ENCODE results near the gene GAGE13. TPM values are rescaled to one million over a fixed set of nuclear protein-coding genes. Genes with fewer than 3 reads are reported as not detected.
"Not testable (repeated sequence)": the region's sequence is repeated elsewhere in the genome, so short reads cannot be mapped to it uniquely, and the experiment has no call there.

Gene GAGE13
- total and polyA plus RNA-seq, 2 of the 4 experiments (the other 2 are of a cell fraction) = not detected

GRCh38 chrX:49345402-49345801 lies 14.0 kb downstream of the GAGE13 start:
- POLR2A ChIA-PET (ENCODE audit: unreplicated experiment); H3K9ac ChIP-seq (ENCODE audit: low read depth, low read length); H4K20me1 ChIP-seq (ENCODE audit: insufficient read depth, low read length); BruUV-seq (replicated peaks); H3K14ac ChIP-seq (replicated peaks; ENCODE audit: low read depth, low read length); H2AK9ac ChIP-seq (replicated peaks; ENCODE audit: low read depth, low read length, poor library complexity); H3K9me1 ChIP-seq (ENCODE audit: insufficient read depth, low read length); H3K56ac ChIP-seq (ENCODE audit: extremely low read depth, insufficient read depth, low read length); dilution Hi-C loops (cut with HindIII; ENCODE audit: low sequenced_read_pairs, unreplicated experiment); CTCF ChIA-PET; H4K8ac ChIP-seq (ENCODE audit: low read depth in 2 of 2, low read length in 2 of 2); H3K4me1 ChIP-seq (ENCODE audit: control insufficient read depth, insufficient read depth, low read length); in situ Hi-C loops (cut with MboI; ENCODE audit: low sequenced_read_pairs); DNase-seq; intact Hi-C loops (cut with micrococcal nuclease); H3K27ac ChIP-seq (ENCODE audit: insufficient read depth, low read length); H2BK20ac ChIP-seq (ENCODE audit: low read depth, low read length); H3K27me3 ChIP-seq (ENCODE audit: control insufficient read depth, insufficient read depth, low read length); H2BK5ac ChIP-seq (ENCODE audit: low read depth, low read length, poor library complexity, severe bottlenecking); H4K91ac ChIP-seq (ENCODE audit: insufficient read depth, low read depth, low read length); H3K4ac ChIP-seq (ENCODE audit: low read depth, low read length); H3K79me1 ChIP-seq (ENCODE audit: low read depth in 1 of 2, low read length in 2 of 2); H3K4me2 ChIP-seq (ENCODE audit: low read depth, low read length); H3K18ac ChIP-seq (ENCODE audit: low read depth, low read length); ATAC-seq (ENCODE audit: low read depth); H2AFZ ChIP-seq (replicated peaks; ENCODE audit: low read length, poor library complexity); H3K4me3 ChIP-seq (ENCODE audit: insufficient read depth, low read depth, low read length); H4K5ac ChIP-seq (ENCODE audit: low read depth, low read length); H2BK15ac ChIP-seq (ENCODE audit: low read depth, low read length); H2BK120ac ChIP-seq (ENCODE audit: low read depth, low read length); H3K23ac ChIP-seq (ENCODE audit: low read depth, low read length); H3K36me3 ChIP-seq (ENCODE audit: control insufficient read depth, insufficient read depth, low read length); H2AK5ac ChIP-seq (ENCODE audit: low read depth, low read length); H3K9me3 ChIP-seq (ENCODE audit: control insufficient read depth, insufficient read depth, low read length): not testable (repeated sequence)
- WGBS, 2 experiments (ENCODE audit: extremely low coverage in 2 of 2, insufficient read length in 1 of 2) = 88% methylated on average over 1 of the region's 10 CpGs; no CpG with 5 or more reads in 1 of the 2 experiments

- DNase-seq = peak; percentile 7
Observed at GRCh38 chrX:49346150-49346549, 14.8 kb downstream of the GAGE13 start.

More at GRCh38 chrX:49346150-49346549, 14.8 kb downstream of the GAGE13 start:
- H4K91ac ChIP-seq (ENCODE audit: insufficient read depth, low read depth, low read length); H4K5ac ChIP-seq (ENCODE audit: low read depth, low read length); dilution Hi-C loops (cut with HindIII; ENCODE audit: low sequenced_read_pairs, unreplicated experiment); H3K23ac ChIP-seq (ENCODE audit: low read depth, low read length); H3K9me3 ChIP-seq (ENCODE audit: control insufficient read depth, insufficient read depth, low read length); H3K9ac ChIP-seq (ENCODE audit: low read depth, low read length); H3K36me3 ChIP-seq (ENCODE audit: control insufficient read depth, insufficient read depth, low read length); H3K4me3 ChIP-seq (ENCODE audit: insufficient read depth, low read depth, low read length); BruUV-seq (replicated peaks); intact Hi-C loops (cut with micrococcal nuclease); H4K8ac ChIP-seq (ENCODE audit: low read depth in 2 of 2, low read length in 2 of 2); H2BK120ac ChIP-seq (ENCODE audit: low read depth, low read length); H3K4me2 ChIP-seq (ENCODE audit: low read depth, low read length); H2AK9ac ChIP-seq (replicated peaks; ENCODE audit: low read depth, low read length, poor library complexity); H2AK5ac ChIP-seq (ENCODE audit: low read depth, low read length); H3K56ac ChIP-seq (ENCODE audit: extremely low read depth, insufficient read depth, low read length); CTCF ChIA-PET; ATAC-seq (ENCODE audit: low read depth); H3K27me3 ChIP-seq (ENCODE audit: control insufficient read depth, insufficient read depth, low read length); H3K4me1 ChIP-seq (ENCODE audit: control insufficient read depth, insufficient read depth, low read length); H4K20me1 ChIP-seq (ENCODE audit: insufficient read depth, low read length); H3K79me1 ChIP-seq (ENCODE audit: low read depth in 1 of 2, low read length in 2 of 2); H2BK15ac ChIP-seq (ENCODE audit: low read depth, low read length); H3K4ac ChIP-seq (ENCODE audit: low read depth, low read length); POLR2A ChIA-PET (ENCODE audit: unreplicated experiment); H2BK20ac ChIP-seq (ENCODE audit: low read depth, low read length); H3K14ac ChIP-seq (replicated peaks; ENCODE audit: low read depth, low read length); H3K27ac ChIP-seq (ENCODE audit: insufficient read depth, low read length); H3K18ac ChIP-seq (ENCODE audit: low read depth, low read length); H2AFZ ChIP-seq (replicated peaks; ENCODE audit: low read length, poor library complexity); in situ Hi-C loops (cut with MboI; ENCODE audit: low sequenced_read_pairs); H3K9me1 ChIP-seq (ENCODE audit: insufficient read depth, low read length); H2BK5ac ChIP-seq (ENCODE audit: low read depth, low read length, poor library complexity, severe bottlenecking): not testable (repeated sequence)
- WGBS, 2 experiments (ENCODE audit: extremely low coverage in 2 of 2, insufficient read length in 1 of 2) = 75% methylated on average over 5 of the region's 11 CpGs; no CpG with 5 or more reads in 1 of the 2 experiments
